NCI-H187 treated with DMSO at 0.1 percent for 48 hours (cell line): ENCODE measurements around the gene FNDC3B.

Experiments
- DNase-seq: peaks from one replicate; lab custom pipeline; 2025; lab: John Stamatoyannopoulos, UW

FNDC3B gene

GRCh38 chr3:172054115-172054764 lies 14.9 kb downstream of the FNDC3B start:
- DNase-seq: no peak

GRCh38 chr3:172056416-172056815 lies 17.0 kb downstream of the FNDC3B start:
- DNase-seq: no peak

- DNase-seq: no peak
These were observed 17.7 kb downstream of the FNDC3B start for GRCh38 chr3:172057059-172057458.

GRCh38 chr3:172057624-172058327 lies 18.4 kb downstream of the FNDC3B start:
- DNase-seq: no peak

- no peak for DNase-seq
These were observed 20.2 kb downstream of the FNDC3B start for GRCh38 chr3:172059532-172059931.

- no peak for DNase-seq
These were observed 20.9 kb downstream of the FNDC3B start for GRCh38 chr3:172060234-172060633.

- no peak for DNase-seq
These were observed 22.4 kb downstream of the FNDC3B start for GRCh38 chr3:172061724-172062184.

GRCh38 chr3:172062761-172063160 lies 23.4 kb downstream of the FNDC3B start:
- DNase-seq: no peak

GRCh38 chr3:172063456-172064432 lies 24.4 kb downstream of the FNDC3B start:
- DNase-seq: no peak

- no peak for DNase-seq
These were observed 26.1 kb downstream of the FNDC3B start for GRCh38 chr3:172065527-172065926.

- DNase-seq: no peak
These were observed 26.8 kb downstream of the FNDC3B start for GRCh38 chr3:172065967-172066762.

GRCh38 chr3:172066880-172067796 lies 27.8 kb downstream of the FNDC3B start:
- no peak for DNase-seq

- DNase-seq: no peak
These were observed 28.6 kb downstream of the FNDC3B start for GRCh38 chr3:172067837-172068440.

GRCh38 chr3:172068977-172069376 lies 29.6 kb downstream of the FNDC3B start:
- no peak for DNase-seq

GRCh38 chr3:172069478-172069877 lies 30.1 kb downstream of the FNDC3B start:
- DNase-seq: no peak

GRCh38 chr3:172070269-172070668 lies 30.9 kb downstream of the FNDC3B start:
- no peak for DNase-seq

- DNase-seq: no peak
These were observed 31.4 kb downstream of the FNDC3B start for GRCh38 chr3:172070802-172071201.

GRCh38 chr3:172071780-172072330 lies 32.5 kb downstream of the FNDC3B start:
- no peak for DNase-seq

GRCh38 chr3:172072543-172072942 lies 33.2 kb downstream of the FNDC3B start:
- no peak for DNase-seq
